ENCODE measurements around the gene PPARG.
"Not testable (repeated sequence)": the region's sequence is repeated elsewhere in the genome, so short reads cannot be mapped to it uniquely, and the experiment has no call there.

DNA sequence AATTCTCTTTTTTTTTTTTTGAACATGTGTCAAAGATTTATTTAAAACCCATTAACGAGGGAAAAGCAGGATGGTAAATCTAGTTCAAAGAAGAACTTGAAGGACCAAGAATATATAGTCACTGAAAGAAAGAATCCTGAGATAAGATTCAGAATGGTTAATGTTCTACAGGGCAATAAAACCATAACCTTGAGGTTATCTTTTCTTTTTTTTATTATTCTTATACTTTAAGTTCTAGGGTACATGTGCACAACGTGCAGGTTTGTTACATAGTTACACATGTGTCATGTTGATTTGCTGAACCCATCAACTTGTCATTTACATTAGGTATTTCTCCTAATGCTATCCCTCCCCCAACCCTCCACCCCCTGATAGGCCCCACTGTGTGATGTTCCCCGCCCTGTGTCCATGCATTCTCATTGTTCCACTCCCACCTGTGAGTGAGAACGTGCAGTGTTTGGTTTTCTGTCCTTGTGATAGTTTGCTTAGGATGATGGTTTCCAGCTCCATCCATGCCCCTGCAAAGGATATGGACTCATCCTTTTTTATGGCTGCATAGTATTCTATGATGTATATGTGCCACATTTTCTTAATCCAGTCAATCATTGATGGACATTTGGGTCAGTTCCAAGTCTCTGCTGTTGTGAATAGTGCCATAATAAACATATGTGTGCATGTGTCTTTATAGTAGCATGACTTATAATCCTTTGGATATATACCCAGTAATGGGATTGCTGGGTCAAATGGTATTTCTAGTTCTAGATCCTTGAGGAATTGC is 97.8 kb downstream of the PPARG start:
- not testable (repeated sequence) for TF ChIP-seq RAD21 (IDR thresholded peaks at IDR 0.05 in 1 of 2, conservative IDR thresholded peaks at IDR 0.05 in 1 of 2; ENCODE audit: low read depth in 2 of 2, low read length in 2 of 2); POLR2A (IDR thresholded peaks at IDR 0.05; ENCODE audit: control extremely low read depth in 1 of 2, low read depth in 2 of 2, low read length in 2 of 2); YY1 (IDR thresholded peaks at IDR 0.05; ENCODE audit: low read depth, low read length); SP2 (IDR thresholded peaks at IDR 0.05; ENCODE audit: low read length)
- TF ChIP-seq, protein P1, sequence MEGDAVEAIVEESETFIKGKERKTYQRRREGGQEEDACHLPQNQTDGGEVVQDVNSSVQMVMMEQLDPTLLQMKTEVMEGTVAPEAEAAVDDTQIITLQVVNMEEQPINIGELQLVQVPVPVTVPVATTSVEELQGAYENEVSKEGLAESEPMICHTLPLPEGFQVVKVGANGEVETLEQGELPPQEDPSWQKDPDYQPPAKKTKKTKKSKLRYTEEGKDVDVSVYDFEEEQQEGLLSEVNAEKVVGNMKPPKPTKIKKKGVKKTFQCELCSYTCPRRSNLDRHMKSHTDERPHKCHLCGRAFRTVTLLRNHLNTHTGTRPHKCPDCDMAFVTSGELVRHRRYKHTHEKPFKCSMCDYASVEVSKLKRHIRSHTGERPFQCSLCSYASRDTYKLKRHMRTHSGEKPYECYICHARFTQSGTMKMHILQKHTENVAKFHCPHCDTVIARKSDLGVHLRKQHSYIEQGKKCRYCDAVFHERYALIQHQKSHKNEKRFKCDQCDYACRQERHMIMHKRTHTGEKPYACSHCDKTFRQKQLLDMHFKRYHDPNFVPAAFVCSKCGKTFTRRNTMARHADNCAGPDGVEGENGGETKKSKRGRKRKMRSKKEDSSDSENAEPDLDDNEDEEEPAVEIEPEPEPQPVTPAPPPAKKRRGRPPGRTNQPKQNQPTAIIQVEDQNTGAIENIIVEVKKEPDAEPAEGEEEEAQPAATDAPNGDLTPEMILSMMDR (IDR thresholded peaks at IDR 0.05; ENCODE audit: control extremely low read depth in 1 of 3, insufficient read depth in 1 of 3, low read depth in 1 of 3, low read length in 3 of 3): not testable (repeated sequence)
